Body of pancreas (tissue), 4 donors: ENCODE results near the gene HMHB1.

ENCODE experiments used
- POLR2A ChIP-seq, 3 donors: fragments of 450-650 bp; IDR thresholded peaks; one replicate each; pipeline ENCODE4 v1.6.1; 2016; ENCODE audit warnings: antibody characterized with exemption in 3 of 3, mild to moderate bottlenecking in 2 of 3
- TF ChIP-seq, protein P1 (sequence below), 7 experiments: fragments of 450-650 bp in 4 of 7; fragments of 200-600 bp in 3 of 7; sonication (generic) in 3 of 7; IDR thresholded peaks; one replicate each; pipeline ENCODE4 v1.5.1; 2016 to 2019; ENCODE audit warnings: antibody characterized with exemption in 7 of 7

GRCh38 chr5:143776951-143777350, 35.0 kb upstream of the HMHB1 start:
- TF ChIP-seq, protein P1, sequence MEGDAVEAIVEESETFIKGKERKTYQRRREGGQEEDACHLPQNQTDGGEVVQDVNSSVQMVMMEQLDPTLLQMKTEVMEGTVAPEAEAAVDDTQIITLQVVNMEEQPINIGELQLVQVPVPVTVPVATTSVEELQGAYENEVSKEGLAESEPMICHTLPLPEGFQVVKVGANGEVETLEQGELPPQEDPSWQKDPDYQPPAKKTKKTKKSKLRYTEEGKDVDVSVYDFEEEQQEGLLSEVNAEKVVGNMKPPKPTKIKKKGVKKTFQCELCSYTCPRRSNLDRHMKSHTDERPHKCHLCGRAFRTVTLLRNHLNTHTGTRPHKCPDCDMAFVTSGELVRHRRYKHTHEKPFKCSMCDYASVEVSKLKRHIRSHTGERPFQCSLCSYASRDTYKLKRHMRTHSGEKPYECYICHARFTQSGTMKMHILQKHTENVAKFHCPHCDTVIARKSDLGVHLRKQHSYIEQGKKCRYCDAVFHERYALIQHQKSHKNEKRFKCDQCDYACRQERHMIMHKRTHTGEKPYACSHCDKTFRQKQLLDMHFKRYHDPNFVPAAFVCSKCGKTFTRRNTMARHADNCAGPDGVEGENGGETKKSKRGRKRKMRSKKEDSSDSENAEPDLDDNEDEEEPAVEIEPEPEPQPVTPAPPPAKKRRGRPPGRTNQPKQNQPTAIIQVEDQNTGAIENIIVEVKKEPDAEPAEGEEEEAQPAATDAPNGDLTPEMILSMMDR (IDR thresholded peaks at IDR 0.05) = no peak
- no peak for TF ChIP-seq POLR2A (IDR thresholded peaks at IDR 0.05)
